SKM-1 (cell line): ENCODE measurements around the gene MIPOL1.
"Not testable (repeated sequence)": the region's sequence is repeated elsewhere in the genome, so short reads cannot be mapped to it uniquely, and the experiment has no call there.

ENCODE experiments used
- DNase-seq: peaks from one replicate; lab custom pipeline; 2025; ENCODE audit not compliant: unreplicated experiment; lab: John Stamatoyannopoulos, UW

Gene MIPOL1

DNA sequence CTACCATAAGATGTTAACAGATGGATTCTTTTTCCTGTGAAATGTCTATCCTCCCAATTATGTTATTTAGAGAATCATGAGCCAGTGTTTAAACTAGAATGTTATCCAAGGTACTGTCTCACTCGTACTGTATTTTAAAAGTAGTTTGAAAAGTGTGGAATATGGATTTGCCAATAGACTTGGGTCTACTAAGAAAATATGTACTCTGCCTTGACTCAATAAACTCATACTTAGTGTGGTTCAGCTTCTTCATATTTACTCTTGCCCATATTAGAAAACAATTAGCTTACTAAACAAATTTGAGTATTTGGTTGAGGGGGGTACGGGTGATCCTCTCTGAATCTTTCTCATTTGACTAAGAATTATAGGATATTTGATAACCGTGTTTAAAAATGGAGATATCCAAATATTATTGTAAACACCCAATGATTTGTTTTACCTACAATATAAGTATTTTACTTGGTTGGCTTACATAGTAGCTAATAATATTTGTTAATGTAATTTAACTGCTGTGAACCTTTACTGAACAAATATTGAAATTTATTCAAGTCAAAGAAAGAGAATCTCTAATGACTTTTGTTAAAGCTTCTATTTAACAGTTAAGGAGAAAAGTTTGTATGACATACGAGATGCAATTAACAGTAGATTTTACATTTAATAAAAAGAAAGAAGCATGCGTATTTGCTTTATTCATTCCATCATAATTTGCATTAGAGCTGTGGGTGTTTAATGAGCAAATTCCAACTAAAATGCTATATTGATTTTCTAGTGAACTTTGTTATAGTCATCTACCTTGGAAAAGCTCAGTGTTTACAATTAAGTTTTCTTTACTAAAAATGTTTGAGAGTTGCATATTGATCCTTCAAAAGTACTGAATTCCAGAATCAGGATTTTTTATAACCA lies 81.2 kb downstream of the MIPOL1 start:
- DNase-seq: no peak

DNA sequence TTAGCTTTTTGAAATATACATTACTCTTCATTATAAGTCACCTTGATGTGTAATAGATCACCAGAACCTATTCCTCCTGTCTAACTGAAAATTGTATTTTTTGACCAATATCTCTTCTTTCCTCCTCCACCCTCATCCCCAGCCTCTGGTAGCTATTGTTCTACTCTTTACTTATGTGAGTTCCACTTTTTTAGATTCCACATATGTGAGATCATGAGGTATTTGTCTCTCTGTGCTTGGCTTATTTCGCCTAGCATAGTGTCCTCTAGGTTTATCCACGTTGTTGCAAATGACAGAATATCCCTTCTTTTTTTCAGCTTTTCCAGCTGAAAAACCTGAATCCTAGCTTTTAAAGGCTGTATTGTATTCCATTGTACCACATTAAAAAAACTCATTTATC lies 82.1 kb downstream of the MIPOL1 start:
- DNase-seq: no peak

DNA sequence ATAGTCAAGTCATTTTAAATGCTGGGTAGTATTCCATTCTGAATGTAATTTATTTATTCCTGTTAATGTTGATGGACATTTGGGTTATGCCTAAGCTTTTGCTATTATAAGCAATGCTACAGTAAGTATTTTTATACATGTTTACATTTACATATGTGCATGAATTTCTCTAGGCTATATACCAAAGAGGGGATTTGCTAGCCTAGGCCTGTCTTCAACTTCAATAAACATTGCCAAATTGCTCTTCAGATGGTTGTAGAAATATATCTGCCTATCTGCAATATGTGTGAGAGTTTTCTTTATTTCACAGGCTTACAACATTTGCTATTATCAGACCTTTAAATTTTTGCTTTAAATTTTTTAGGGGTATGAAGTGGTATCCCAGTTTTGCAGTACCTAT lies 87.0 kb downstream of the MIPOL1 start:
- no peak for DNase-seq

DNA sequence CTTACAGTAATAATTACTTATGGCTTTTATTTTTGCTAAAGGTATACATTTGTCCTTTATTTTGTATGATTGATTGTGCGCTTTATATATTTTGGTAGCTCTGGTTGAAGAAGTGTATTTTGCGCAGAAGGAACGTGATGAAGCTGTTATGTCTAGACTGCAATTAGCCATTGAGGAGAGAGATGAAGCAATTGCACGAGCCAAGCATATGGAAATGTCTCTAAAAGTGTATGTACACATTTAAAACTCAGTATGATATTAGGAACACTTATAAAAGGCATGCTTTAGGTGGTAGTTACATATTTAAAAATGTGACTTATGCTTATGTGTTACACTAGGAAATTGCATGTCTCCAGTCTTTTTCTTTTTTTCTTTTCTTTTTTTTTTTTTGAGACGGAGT lies 87.5 kb downstream of the MIPOL1 start:
- no peak for DNase-seq

DNA sequence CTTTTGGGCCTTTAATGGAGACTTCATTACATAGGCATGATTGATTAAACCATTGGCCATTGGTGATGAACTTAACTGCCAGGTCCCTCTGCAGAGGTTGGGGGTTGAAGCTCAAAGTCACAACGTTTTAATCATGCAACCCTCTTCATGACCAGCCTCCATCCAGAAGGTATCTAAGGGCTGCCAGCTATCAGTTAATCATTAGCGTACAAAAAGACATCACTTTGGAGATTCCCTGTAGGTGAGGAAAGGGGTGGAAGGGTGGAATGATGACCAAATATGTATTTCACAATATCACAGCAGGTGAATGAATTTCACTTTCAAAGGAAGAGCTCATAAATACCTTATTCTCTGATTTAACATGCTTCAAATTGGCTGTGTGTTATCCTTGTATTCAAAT lies 92.0 kb downstream of the MIPOL1 start:
- no peak for DNase-seq

DNA sequence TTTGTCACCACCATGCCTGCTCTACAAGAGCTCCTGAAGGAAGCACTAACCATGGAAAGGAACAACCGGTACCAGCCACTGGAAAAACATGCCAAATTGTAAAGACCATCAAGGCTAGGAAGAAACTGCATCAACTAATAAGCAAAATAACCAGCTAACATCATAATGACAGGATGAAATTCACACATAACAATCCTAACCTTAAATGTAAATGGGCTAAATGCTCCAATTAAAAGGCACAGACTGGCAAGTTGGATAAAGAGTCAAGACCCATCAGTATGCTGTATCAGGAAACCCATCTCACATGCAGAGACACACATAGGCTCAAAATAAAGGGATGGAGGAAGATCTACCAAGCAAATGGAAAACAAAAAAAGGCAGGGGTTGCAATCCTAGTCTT lies 97.5 kb downstream of the MIPOL1 start:
- not testable (repeated sequence) for DNase-seq

DNA sequence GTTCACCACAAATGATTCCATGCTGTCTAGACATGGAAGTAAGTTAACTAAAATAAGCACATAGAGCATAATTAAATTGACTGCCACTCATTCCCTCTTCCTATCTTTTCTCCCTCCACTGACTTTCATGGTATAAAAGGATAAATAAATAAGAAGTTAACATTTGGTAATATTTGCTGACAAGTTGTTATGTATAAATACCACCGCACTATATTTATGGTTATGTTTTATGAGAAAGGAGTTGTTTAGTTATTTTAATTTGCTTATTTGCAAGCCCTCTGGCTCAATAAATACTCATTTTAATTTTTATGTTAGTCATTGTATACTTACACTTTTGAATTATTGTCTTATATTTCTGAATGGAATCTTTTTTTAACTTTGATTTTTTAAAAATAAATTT lies 113.5 kb downstream of the MIPOL1 start:
- no peak for DNase-seq

DNA sequence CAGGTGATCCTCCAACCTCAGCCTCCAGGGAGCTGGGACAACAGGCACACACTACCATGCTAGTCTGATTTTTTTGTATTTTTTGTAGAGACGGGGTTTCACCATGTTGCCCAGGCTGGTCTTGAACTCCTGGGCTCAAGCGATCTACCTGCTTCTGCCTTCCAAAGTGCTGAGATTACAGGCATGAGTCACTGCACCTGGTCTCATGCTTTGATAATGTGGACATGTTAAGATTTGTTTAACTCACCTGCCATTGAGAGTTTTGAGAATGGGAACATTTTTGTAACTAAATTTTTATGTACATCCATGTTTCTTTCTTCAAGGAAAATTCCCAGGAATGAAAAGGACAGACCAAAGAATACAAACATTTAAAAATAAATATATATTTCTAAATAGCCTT lies 121.2 kb downstream of the MIPOL1 start:
- DNase-seq: no peak

DNA sequence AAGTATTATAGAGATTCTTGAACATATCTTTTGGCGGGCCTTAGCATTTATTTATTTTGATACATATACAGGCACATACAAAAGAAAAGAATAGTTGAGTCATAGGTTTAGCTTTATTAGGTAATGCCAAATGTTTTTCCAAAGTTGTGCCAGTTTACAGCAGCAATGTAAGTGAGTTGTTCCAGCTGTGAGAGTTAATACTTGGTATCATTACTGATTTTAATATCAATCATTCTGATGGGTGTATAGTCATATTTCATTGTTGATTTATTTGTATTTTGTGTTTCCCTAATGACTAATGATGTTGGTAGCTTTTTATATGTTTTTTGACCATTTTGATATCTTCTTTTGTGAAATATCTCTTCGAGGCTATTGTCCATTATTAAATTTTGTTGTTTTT lies 122.4 kb downstream of the MIPOL1 start:
- DNase-seq: no peak

DNA sequence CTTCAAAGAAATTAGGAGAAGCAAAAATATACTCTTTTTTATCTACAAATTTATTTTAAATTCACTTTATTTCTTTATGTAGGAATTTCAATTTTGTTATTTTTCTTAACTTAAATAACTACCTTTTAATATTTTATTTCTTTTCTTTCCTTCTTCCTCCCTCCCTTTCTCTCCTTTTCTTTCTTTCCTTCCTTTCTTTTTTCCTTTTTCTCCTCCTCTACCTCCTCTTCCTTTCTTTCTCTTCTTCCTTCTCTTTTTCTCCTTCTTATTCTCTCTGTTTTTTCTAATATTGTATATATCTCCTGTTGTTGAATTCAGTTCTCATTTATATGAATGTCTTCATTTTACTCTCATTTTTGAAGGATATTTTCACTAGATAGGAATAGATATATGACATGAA lies 127.6 kb downstream of the MIPOL1 start:
- DNase-seq: no peak

DNA sequence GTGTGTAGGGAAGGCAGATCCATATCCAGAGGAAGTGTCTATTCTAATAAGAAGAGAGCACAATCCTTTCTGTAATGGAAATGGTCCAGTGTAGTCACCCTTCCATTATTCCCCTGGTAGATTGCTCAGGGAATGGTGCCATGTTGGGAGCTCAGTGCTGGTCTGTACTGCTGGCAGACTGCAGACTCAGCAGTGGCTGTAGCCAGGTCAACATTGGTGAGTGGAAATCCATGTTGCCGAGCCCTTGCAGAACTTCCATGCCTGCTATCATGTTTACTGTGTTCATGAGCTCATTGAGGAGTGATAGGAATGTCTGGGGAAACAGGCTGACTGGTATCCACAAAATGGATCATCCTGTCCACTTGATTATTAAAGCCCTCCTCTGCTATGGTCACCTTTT lies 128.7 kb downstream of the MIPOL1 start:
- no peak for DNase-seq

DNA sequence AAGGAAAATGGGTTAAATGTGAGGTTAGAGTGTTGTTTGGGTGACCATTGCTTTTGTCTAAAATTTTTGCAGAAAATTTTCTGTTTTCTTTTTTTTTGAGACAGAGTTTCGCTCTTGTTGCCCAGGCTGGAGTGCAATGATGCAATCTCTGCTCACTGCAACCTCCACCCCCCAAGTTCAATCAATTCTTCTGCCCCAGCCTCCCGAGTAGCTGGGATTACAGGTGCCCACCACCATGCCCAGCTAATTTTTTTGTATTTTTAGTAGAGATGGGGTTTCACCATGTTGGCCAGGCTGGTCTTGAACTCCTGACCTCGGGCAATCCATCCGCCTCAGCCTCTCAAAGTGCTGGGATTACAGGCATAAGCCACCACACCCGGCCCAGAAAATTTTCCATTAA lies 130.2 kb downstream of the MIPOL1 start:
- DNase-seq: not testable (repeated sequence)

DNA sequence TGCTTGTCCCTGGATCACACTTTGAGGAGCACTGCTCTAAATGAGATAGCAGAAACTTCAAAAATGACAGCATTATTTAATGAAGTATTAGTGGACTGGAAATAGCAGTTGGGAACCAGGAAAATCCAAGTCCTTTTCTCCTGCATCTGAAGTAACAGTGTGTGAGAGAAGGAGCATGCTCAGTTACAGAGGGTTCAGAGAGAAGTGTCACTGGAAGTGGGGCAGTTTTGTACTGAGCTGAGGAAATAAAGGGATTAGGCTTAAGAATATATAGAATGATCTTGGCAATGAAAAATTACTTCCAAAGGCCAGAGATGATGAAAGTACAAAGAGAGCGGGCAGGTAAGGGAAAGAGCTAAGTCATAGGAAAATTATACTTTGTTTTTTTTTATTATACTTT lies 130.9 kb downstream of the MIPOL1 start:
- no peak for DNase-seq

DNA sequence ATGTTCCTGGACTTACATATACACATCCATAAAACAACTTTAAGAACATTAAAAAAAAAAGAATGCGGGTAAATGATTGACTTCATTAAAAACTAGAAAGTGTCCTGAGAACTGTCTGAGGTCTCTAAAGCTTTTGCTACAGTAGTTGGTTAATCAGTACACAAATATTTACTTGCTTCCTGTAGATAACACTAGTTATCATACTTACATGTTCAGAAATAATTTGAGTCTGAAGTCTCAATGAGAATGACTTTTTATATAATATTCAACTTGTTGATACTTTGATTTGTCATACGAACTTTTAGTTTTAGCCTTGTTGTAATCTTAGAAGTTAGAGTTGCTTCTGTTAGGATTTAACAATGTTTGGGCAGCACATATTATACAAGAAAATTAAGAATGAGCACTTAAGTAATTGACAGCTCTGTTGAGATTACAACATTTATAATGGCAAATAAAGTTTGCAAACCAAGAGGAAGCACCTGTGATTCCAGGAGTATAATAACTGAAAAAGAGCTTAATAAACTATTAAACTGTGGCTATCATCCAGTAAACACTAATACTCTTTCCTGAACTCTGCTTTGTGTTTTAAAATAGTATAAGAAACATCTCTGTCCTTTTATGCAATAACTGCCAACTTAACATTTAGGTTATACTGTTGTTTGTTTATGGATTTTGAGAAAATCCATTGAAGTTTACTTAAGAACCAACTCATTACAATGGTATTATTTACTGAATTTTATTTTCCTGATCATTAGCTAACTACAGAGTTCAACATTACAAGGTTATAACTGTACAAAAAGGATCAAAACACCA lies 131.7 kb downstream of the MIPOL1 start:
- DNase-seq: no peak

DNA sequence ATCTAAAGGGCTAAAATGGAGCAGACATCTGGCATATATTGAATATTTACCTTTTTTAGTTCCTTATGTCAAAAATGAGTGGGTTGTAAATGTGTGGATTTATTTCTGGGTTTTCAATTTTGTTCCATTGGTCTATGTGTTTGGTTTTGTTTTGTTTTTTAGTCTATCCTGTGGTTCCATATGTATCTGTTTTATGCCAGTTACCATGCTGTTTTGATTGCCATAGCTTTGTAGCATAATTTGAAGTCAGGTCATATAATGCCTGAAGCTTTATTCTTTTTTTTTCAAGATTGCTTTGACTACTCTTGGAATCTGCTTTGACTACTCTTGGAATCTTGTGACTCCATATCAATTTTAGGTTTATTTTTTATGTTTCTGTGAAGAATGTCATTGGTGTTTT lies 133.2 kb downstream of the MIPOL1 start:
- DNase-seq: no peak

DNA sequence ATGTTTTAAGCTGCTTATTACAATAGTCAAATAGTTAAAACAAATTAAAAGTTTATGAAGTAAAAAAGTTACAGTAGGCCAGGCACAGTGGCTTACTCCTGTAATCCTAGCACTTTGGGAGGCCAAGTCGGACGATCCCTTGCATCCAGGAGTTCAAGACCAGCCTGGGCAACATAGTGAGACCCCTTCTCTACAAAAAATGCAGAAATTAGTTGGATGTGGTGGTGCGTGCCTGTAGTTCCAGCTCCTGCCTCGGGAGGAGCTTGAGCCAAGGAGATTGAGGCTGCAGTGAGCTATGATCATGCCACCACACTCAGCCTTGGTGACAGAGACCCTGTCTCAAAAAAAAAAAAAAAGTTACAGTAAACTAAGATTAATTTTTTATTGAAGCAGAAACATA lies 142.6 kb downstream of the MIPOL1 start:
- DNase-seq: no peak

DNA sequence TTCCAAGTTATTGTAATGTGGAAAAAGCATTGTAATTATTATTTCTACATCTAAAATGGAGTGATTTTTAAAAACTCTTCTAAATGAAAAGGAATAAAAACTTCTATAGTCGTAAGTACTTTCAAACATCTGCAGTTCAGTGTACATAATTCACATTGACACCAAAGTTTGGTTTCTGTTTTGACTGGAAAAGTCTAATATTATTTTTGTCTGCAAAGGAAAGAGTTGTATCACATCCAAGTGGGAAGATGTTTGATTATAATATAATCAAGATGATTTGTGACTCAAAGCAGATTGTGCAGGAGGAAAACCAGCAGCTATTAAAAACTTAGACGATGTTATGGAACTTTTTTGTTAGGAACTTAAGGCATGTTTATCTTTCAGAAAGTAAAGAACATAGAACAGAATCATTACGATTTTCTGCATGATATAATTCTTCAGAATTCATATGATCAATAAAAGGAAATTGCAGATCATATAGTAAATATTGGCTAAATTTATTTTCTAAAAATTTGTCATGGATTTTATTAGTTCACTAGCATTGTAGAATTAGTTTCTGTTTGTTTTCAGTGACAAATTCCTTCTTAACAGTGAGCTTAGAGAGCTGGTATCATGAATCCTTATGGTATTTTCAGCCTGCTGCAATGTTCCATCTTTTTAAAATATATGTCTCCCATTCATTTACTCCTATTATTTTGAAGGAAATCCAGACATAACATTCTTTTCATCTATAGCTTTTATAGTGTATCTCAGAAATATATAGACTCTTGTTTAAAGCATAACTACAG lies 145.8 kb downstream of the MIPOL1 start:
- no peak for DNase-seq

DNA sequence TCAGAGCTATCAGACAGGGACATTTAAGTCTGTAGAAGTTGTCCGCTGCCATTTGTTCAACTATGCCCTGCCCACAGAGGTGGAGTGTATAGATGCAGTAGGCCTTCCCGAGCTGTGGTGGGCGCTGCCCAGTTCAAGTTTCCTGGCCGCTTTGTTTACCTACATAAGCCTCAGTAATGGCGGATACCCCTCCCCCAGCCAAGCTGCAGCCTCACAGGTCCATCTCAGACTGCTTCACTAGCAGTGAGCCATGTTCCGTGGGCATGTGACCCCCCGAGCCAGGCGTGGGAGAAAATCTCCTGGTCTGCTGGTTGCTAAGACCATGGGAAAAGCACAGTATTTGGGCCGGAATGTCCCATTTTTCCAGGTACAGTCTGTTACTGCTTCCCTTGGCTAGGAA lies 165.9 kb downstream of the MIPOL1 start:
- DNase-seq: no peak

DNA sequence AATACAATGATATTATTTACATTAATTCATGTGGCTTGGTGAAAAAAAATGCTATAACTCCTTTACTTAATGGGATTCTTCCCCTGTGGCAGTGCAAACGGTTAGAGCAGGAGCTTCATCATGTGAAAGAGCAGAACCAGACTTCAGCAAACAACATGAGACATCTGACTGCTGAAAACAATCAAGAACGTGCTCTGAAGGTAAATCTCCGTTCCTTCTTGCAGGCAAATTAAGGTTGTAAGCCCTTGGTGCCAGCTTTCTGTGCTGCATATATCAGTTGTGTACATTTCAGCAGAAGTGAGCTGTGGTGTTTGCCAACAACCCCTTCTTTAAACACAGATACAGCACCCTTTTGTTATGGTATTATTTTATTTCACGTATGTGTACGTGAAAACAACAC lies 171.7 kb downstream of the MIPOL1 start:
- no peak for DNase-seq

DNA sequence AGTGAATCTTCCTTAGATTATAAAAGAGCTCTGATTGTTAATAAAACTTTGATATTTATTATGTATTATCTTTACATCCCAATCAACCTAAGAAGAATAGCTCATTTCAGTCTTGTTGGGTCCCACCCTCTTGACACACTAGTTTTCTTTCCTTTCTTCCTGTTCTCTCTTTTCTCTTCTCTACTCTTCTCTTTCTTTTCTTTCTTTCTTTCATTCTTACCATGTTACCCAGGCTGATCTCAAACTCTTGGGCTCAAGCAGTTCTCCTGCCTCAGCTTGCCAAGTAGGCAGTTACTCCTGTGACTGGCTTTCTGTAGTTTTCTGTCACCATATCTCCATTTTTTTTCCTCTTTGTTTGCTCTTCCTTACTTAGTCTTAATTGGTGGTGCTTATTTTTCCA lies 177.8 kb downstream of the MIPOL1 start:
- DNase-seq: no peak

DNA sequence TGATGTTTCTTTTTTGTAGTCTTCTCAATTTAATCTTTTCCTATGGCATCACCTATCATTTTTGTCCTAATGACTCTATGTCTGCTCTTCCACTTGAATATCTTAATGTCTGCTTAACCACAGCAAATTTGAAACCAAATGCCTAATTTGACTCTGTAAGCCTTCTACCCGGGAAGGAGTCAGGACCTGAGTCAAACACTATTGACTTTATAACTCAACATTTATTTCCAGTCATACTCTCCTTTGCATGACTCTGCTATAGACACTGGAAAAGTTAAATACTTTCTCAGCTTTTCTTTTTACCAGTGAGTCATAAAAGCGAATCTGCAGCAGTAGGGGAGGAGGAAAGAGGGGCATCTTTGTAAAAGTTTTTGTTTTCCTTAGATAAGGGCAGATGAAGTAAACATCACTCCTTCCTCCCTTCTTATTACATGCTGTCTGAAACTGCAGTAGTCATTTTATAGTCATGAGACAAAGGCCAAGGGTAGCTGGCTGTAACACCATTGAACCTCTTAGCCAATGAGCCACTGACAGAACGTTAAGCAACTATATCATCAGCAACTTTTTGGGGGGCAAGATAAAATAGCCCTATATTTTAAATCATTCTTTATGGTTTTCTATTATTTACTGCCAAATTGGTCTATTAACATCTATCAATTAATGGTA lies 179.3 kb downstream of the MIPOL1 start:
- DNase-seq: no peak
